Measurements from ENCODE around the gene LTBP3. TPM values are rescaled to one million over a fixed set of nuclear protein-coding genes. Genes with fewer than 3 reads are reported as not detected.
A peak's percentile ranks its signal among the peaks of the same experiment; 100 is the strongest.

Gene LTBP3
- polyA plus RNA-seq, 1 of the 3 experiments (the other 2 are of a cell fraction) = 167 TPM

GRCh38 chr11:65574109-65574810 is 16.1 kb upstream of the LTBP3 start:
- H3K27ac ChIP-seq (ENCODE audit: low read depth in 2 of 2, low read length in 1 of 2) = peak overlapping the region; percentile 56 to 58
- H3K9me2 ChIP-seq = no peaks in the 10 kb centered on the region
- H3K79me2 ChIP-seq (ENCODE audit: insufficient read depth) = peaks cover 63% of the 10 kb centered on the region
- H3K4me2 ChIP-seq = peak overlapping the region; percentile 83
- H2AFZ ChIP-seq (ENCODE audit: low read depth) = no peak overlapping the region
- 0% methylated on average over 3 of the region's 67 CpGs for WGBS (ENCODE audit: low lambda C conversion rate)
- no peaks in the 10 kb centered on the region for H3K9me3 ChIP-seq
- peak; percentile 98 for DNase-seq
- H3K36me3 ChIP-seq (replicated peaks in 1 of 2; ENCODE audit: control insufficient read depth in 1 of 2, insufficient read depth in 2 of 2, low read length in 1 of 2) = peaks cover 12 to 13% of the 10 kb centered on the region in 2 experiments
- peak overlapping the region; percentile 76 to 99 for H3K4me3 ChIP-seq (ENCODE audit: low read depth in 2 of 2, low read length in 1 of 2)
- peak overlapping the region; percentile 66; the same call in 1 of the 2 replicates for H3K9ac ChIP-seq
- H3K27me3 ChIP-seq (ENCODE audit: insufficient read depth) = no peaks in the 10 kb centered on the region
- H4K20me1 ChIP-seq (ENCODE audit: insufficient read depth) = peaks cover 25% of the 10 kb centered on the region
- ChIA-PET CTCF (interaction anchor here (1.2 to 13.6 kb wide), 11 partner anchors 8 to 65 kb away, joined by 3 to 295 read pairs (median 7); partner anchors contain the start of genes KCNK7, LTBP3, MAP3K11 and SIPA1), POLR2A (no interaction called here)
- H3F3A ChIP-seq (replicated peaks; ENCODE audit: insufficient read depth) = peaks cover 42% of the 10 kb centered on the region
- peaks cover 45 to 55% of the 10 kb centered on the region in 2 experiments; a peak in 3 of 4 replicates for H3K4me1 ChIP-seq (ENCODE audit: control insufficient read depth in 1 of 2, insufficient read depth in 2 of 2, low read depth in 1 of 2, low read length in 1 of 2)
- TF ChIP-seq USF2 (IDR thresholded peaks at IDR 0.05; ENCODE audit: borderline replicate concordance, low read depth, low read length) (no peak), MEF2A (IDR thresholded peaks at IDR 0.05; ENCODE audit: borderline replicate concordance, low read depth) (no peak), CTCF (IDR thresholded peaks at IDR 0.05) (peak; percentile 59), IRF3 (IDR thresholded peaks at IDR 0.05; ENCODE audit: low read depth, low read length) (no peak), USF1 (IDR thresholded peaks at IDR 0.05; ENCODE audit: borderline replicate concordance, low read depth) (no peak), EP300 (IDR thresholded peaks at IDR 0.05; ENCODE audit: borderline replicate concordance in 1 of 2, low read depth in 1 of 2, low read length in 1 of 2) (no peak), SMC3 (IDR thresholded peaks at IDR 0.05; ENCODE audit: low read depth, low read length) (0 out of 2 replicates have a peak, but pooled peaks have one; percentile 32), EZH2phosphoT487 (IDR thresholded peaks at IDR 0.05; ENCODE audit: borderline replicate concordance, low read depth) (no peak), YY1 (IDR thresholded peaks at IDR 0.05; ENCODE audit: low read depth) (no peak), RAD21 (IDR thresholded peaks at IDR 0.05; ENCODE audit: low read length) (peak; percentile 26; the same call in 1 of the 2 replicates), NRF1 (IDR thresholded peaks at IDR 0.05; ENCODE audit: low read depth, low read length) (no peak), TEAD4 (IDR thresholded peaks at IDR 0.05; ENCODE audit: borderline replicate concordance, insufficient read depth) (no peak), CHD2 (IDR thresholded peaks at IDR 0.05; ENCODE audit: low read length, partially characterized antibody) (no peak), RCOR1 (IDR thresholded peaks at IDR 0.05; ENCODE audit: low read length) (no peak), MXI1 (IDR thresholded peaks at IDR 0.05; ENCODE audit: low read depth, low read length) (no peak), TAF1 (IDR thresholded peaks at IDR 0.05; ENCODE audit: borderline replicate concordance, low read depth, low read length) (no peak), RXRA (IDR thresholded peaks at IDR 0.05; ENCODE audit: borderline replicate concordance, low read depth) (no peak; the same call in 1 of the 2 replicates), JUND (IDR thresholded peaks at IDR 0.05) (no peak), FOXJ3 (CRISPR knock-in tag; IDR thresholded peaks at IDR 0.05) (no peak), FOXM1 (IDR thresholded peaks at IDR 0.05; ENCODE audit: low read depth) (no peak), RFX5 (IDR thresholded peaks at IDR 0.05; ENCODE audit: low read length) (no peak)
- TF ChIP-seq, protein P1, sequence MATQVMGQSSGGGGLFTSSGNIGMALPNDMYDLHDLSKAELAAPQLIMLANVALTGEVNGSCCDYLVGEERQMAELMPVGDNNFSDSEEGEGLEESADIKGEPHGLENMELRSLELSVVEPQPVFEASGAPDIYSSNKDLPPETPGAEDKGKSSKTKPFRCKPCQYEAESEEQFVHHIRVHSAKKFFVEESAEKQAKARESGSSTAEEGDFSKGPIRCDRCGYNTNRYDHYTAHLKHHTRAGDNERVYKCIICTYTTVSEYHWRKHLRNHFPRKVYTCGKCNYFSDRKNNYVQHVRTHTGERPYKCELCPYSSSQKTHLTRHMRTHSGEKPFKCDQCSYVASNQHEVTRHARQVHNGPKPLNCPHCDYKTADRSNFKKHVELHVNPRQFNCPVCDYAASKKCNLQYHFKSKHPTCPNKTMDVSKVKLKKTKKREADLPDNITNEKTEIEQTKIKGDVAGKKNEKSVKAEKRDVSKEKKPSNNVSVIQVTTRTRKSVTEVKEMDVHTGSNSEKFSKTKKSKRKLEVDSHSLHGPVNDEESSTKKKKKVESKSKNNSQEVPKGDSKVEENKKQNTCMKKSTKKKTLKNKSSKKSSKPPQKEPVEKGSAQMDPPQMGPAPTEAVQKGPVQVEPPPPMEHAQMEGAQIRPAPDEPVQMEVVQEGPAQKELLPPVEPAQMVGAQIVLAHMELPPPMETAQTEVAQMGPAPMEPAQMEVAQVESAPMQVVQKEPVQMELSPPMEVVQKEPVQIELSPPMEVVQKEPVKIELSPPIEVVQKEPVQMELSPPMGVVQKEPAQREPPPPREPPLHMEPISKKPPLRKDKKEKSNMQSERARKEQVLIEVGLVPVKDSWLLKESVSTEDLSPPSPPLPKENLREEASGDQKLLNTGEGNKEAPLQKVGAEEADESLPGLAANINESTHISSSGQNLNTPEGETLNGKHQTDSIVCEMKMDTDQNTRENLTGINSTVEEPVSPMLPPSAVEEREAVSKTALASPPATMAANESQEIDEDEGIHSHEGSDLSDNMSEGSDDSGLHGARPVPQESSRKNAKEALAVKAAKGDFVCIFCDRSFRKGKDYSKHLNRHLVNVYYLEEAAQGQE (IDR thresholded peaks at IDR 0.05; ENCODE audit: low read depth, low read length) = no peak
